ENCODE measurements around the gene ITIH2.
A peak's percentile ranks its signal among the peaks of the same experiment; 100 is the strongest.
"Not testable (repeated sequence)": the region's sequence is repeated elsewhere in the genome, so short reads cannot be mapped to it uniquely, and the experiment has no call there.

Gene ITIH2, protein sequence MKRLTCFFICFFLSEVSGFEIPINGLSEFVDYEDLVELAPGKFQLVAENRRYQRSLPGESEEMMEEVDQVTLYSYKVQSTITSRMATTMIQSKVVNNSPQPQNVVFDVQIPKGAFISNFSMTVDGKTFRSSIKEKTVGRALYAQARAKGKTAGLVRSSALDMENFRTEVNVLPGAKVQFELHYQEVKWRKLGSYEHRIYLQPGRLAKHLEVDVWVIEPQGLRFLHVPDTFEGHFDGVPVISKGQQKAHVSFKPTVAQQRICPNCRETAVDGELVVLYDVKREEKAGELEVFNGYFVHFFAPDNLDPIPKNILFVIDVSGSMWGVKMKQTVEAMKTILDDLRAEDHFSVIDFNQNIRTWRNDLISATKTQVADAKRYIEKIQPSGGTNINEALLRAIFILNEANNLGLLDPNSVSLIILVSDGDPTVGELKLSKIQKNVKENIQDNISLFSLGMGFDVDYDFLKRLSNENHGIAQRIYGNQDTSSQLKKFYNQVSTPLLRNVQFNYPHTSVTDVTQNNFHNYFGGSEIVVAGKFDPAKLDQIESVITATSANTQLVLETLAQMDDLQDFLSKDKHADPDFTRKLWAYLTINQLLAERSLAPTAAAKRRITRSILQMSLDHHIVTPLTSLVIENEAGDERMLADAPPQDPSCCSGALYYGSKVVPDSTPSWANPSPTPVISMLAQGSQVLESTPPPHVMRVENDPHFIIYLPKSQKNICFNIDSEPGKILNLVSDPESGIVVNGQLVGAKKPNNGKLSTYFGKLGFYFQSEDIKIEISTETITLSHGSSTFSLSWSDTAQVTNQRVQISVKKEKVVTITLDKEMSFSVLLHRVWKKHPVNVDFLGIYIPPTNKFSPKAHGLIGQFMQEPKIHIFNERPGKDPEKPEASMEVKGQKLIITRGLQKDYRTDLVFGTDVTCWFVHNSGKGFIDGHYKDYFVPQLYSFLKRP

DNA sequence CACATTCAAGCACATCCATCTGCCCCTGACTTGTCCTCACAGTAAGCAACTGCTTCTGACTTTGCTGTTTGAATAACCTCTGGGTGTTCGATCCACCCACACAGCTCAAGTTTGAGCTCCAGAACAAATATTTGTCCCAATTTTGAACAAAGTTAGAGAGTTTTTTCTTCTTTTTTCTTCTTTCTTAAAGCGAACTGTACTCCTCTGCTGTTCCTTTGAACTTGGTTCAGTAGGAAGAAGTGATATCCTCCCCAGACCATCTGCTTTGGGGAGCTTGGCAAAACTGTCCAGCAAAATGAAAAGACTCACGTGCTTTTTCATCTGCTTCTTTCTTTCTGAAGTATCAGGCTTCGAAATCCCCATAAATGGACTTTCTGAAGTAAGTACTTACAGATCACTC lies at the start of gene ITIH2:
Gene ITIH2 (plus strand): TSS at position 177 of the 400 bp plus-strand sequence. CDS start 119 bp downstream, at position 296.
- no peak for DNase-seq (ENCODE audit: low spot score)

GRCh38 chr10:7657079-7657478 lies 46.0 kb upstream of the ITIH2 start:
- not testable (repeated sequence) for DNase-seq (ENCODE audit: low spot score)

- DNase-seq (ENCODE audit: low spot score), result no peak
Observed at GRCh38 chr10:7657552-7657951, 45.6 kb upstream of the ITIH2 start.

DNA sequence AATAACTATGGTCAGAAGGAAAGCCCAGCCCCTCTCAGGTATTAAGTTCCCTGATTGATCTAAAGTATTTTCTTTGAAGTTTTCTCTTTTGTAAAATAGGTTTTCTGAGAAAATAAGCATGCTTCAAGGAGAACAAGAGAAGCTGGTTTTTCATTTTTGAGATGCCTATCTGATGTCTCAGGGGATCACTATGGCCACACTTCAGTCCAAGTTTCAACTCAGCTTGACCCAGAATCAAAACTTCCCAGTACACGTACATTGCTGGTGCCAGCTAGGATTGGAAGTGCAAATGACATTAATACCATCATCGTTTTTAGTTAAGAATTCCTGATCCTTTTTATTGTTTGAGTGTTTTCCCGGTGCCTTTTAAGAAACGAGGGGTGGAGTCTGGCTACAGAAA lies 43.6 kb upstream of the ITIH2 start:
- peak; percentile 32 for DNase-seq (ENCODE audit: low spot score)

- DNase-seq (ENCODE audit: low spot score), result no peak
Observed at GRCh38 chr10:7662522-7662921, 40.6 kb upstream of the ITIH2 start.

DNA sequence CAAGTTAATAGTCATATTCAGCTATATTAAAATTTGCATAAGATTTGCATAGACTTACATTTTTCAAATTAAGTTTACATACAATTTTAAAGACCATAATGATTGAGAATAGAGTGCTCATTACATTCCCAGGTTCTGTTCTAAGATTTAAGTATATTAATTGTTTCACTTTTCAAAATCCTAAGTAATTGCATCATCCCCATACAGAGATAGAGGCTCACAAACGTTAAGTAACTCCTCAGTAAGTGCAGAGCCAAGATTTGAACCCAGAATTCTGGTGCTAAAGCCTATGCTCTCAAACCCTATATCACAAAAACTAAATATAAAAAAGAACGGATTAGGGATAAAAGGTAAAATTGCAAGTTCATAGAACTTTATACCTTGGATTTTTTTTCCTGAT lies 38.4 kb upstream of the ITIH2 start:
- no peak for DNase-seq (ENCODE audit: low spot score)

- DNase-seq (ENCODE audit: low spot score), result no peak
Observed at GRCh38 chr10:7665767-7666166, 37.3 kb upstream of the ITIH2 start.

DNA sequence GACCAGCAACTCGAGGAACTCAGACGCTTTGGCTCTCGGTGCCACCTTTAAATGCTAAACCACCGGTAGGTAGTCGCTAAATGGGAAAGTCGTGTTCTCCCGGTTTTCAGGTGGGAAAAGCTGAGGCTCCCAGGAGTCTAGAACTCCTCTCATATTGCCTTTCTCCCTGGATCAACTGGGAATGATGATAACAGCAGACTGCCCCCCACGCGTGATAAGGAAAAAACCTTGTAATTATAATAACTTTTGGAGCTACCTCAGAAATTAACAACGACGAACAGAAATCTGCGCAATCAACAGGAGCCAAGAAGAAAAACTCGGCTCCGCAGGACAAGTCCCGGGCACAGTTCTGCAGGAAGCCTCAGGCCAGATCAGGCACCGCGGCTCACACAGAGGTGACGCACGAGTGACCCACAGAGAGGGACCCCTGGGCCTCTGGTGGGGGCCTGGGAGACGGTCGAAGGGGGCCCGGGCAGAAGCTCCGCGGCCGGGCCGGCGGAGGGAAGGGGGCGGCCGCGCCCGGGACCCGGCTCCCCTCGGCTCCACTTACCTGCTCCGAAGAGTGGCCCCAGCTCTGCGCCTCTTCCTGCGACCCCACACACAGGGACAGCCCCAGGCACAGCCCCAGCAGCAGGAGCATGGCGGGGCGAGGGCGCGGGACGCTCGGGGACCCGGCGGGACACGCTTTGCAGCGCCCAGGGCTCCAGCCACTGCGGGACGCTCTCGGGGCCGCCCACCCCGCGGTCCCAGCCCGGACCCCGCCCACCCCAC lies 36.7 kb upstream of the ITIH2 start, which contains the start of gene ITIH5:
Gene ITIH5 (minus strand): TSS at position 714 of the 771 bp plus-strand sequence. CDS start 74 bp downstream, at position 640.
- DNase-seq (ENCODE audit: low spot score), result peak; percentile 26

DNA sequence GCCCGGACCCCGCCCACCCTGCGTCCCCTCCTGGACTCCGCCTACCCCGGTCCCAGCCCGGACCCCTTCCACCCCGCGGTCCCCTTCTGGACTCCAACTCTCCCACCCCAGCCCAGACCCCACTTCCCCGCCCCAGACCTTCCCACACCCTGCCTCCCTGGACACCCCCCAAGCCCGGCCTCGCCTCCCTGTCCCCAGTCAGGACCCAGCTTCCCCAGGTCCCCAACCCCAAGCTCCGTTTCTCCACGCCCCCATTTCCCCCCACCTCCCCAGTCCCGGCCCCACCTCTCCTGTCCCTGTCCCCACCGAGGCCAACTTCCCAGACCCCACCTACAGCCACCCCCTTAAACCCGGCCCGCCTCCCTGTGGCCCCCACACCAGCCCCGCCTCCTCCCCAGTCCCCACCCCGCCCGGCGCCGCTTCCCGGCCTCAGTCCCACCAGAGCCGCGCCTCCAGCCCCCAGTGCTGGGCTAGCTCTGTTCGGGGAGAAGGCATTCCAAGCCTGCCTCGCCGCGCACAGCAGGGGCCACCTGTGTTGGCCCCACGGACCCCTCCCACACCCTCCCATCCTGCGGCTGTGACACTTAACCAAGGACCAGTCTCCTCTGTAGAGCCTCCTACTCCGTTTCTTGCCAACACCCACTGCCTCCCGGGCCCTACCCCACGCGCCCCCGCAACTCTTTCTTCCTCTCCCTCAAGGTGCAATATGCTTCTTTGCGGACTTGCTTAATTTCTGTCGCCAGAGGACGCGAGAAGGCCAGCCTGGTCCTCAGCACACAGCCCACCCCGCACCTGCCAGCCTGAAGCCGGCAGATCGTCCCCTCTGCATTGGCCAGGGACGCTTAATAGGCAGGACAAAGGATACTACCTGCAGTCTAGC lies 35.6 kb upstream of the ITIH2 start:
- no peak for DNase-seq (ENCODE audit: low spot score)

- DNase-seq (ENCODE audit: low spot score), result no peak
Observed at GRCh38 chr10:7670157-7670556, 33.0 kb upstream of the ITIH2 start.

DNA sequence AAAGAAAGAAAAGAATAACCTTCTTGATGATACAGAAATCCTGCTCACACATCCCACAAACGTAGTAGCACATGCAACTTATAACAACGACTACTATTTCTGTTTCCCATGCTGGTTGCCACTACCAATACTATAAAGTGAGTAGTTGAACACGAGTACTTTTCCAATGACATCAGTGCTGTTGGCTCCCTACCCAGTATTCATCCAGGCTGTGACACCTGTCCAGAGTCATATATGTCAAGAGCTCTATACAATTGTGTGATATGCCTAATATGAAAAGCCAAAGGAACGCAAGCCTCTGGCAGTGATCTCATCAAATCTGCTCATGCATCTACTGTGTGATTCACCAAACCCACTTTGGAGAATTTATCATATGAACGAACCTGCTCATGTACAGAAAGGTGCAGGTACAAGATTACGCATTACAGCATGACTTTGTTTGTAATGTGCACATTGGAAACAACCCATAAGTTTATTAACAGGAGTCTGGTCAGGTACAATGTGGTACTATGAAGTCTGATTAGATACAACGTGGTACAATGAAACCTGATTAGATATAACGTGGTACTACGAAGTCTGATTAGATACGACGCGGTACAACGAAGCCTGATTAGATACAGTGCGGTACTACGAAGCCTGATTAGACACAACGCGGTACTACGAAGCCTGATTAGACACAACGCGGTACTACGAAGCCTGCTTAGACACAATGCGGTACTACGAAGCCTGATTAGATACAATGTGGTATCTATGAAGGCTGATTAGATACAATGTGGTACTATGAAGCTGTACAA lies 30.6 kb upstream of the ITIH2 start:
- no peak for DNase-seq (ENCODE audit: low spot score)

DNA sequence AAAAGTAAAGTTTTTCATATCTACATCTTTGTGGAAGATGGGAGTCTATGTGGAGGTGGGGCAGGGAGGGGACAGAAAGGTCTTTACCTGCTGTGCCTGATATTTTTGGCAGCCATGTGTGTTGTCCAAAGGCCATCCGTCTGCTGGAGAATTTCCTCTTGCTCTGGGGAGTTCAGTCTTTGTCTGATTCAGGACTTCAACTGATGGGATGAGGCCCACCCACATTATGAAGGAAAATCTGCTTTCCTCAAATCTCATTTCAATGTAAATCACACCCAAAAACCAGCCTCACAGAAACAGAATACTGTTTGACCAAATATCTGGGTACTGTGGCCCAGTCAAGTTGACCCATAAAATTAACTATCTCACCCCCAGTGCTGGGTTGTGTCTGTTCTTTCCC lies 23.9 kb upstream of the ITIH2 start:
- DNase-seq (ENCODE audit: low spot score), result no peak

GRCh38 chr10:7680078-7680477 lies 23.0 kb upstream of the ITIH2 start:
- DNase-seq (ENCODE audit: low spot score), result not testable (repeated sequence)

- no peak for DNase-seq (ENCODE audit: low spot score)
Observed at GRCh38 chr10:7686351-7687171, 16.6 kb upstream of the ITIH2 start.

DNA sequence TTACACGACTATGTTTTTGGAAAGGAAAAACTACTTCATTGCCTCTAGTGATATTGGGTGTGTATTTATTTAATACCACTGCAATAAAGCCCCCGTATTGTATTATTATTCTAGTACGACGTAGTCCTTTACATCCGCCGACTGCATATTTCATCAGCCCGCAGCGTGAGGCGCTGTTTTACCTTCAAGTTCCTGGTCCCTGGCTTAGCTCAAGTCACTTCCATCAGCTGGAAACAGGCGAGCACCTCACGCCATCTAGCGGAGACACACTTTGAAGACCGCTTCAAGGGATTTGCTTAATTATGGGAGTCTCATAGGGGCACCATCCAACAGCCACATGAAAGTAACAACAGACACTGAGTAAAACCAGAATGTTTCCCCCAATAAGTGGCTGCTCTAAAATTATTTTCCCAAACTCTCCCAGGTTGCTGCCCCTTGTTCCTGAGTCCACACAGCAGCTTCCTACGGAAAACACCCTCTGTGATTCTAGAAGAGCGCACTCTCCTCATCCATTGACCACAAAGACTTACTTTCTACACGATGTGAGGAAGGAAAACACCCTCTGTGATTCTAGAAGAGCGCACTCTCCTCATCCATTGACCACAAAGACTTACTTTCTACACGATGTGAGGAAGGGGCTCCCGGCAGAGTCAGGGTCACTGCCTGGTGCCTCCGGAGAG lies 15.7 kb upstream of the ITIH2 start:
- peak; percentile 85 for DNase-seq (ENCODE audit: low spot score)

GRCh38 chr10:7689591-7689990 lies 13.5 kb upstream of the ITIH2 start:
- no peak for DNase-seq (ENCODE audit: low spot score)

GRCh38 chr10:7690885-7691597 lies 12.1 kb upstream of the ITIH2 start:
- not testable (repeated sequence) for DNase-seq (ENCODE audit: low spot score)

- not testable (repeated sequence) for DNase-seq (ENCODE audit: low spot score)
Observed at GRCh38 chr10:7692368-7692767, 10.7 kb upstream of the ITIH2 start.

Data from GM03348 (cell line).